Retinal pigment epithelial cell (primary cell): ENCODE results near the gene CPA2.

ENCODE experiments used
- DNase-seq: peaks from one replicate; pipeline ENCODE4 v3.0.0-alpha.2; 2010; ENCODE audit warnings: low read depth
- H3K4me3 ChIP-seq: 2 replicates; pipeline ENCODE4 v1.5.1; 2011; ENCODE audit warnings: mild to moderate bottlenecking, low read length, control low read depth, moderate library complexity
- TF ChIP-seq, protein P1 (sequence below): conservative IDR thresholded peaks from 2 replicates; pipeline ENCODE4 v1.5.1; 2011; ENCODE audit warnings: low read depth, low read length, control low read depth, inconsistent platforms

CPA2 gene

DNA sequence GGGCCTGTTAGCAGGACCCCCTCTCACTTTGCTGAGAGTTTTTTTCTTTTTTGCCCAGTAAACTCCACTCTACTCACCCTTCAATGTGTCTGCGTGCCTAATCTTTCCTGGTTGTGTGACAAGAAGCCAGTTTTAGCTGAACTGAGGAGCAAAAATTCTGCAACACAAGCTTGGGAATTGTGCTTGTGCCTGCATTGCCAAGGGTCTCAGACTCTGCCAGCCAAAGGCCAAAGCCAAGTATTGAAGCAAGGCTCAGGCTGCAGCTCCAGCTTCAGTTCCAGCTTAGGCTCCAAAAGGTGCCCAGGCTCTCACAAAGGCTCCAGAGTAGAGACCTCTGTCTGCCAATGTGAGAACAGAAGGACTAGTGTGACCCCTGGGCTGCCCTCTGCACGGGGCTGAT is 4.2 kb upstream of the CPA2 start:
- TF ChIP-seq, protein P1, sequence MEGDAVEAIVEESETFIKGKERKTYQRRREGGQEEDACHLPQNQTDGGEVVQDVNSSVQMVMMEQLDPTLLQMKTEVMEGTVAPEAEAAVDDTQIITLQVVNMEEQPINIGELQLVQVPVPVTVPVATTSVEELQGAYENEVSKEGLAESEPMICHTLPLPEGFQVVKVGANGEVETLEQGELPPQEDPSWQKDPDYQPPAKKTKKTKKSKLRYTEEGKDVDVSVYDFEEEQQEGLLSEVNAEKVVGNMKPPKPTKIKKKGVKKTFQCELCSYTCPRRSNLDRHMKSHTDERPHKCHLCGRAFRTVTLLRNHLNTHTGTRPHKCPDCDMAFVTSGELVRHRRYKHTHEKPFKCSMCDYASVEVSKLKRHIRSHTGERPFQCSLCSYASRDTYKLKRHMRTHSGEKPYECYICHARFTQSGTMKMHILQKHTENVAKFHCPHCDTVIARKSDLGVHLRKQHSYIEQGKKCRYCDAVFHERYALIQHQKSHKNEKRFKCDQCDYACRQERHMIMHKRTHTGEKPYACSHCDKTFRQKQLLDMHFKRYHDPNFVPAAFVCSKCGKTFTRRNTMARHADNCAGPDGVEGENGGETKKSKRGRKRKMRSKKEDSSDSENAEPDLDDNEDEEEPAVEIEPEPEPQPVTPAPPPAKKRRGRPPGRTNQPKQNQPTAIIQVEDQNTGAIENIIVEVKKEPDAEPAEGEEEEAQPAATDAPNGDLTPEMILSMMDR: no peak
- no peak for DNase-seq
- no peak overlapping the region for H3K4me3 ChIP-seq

DNA sequence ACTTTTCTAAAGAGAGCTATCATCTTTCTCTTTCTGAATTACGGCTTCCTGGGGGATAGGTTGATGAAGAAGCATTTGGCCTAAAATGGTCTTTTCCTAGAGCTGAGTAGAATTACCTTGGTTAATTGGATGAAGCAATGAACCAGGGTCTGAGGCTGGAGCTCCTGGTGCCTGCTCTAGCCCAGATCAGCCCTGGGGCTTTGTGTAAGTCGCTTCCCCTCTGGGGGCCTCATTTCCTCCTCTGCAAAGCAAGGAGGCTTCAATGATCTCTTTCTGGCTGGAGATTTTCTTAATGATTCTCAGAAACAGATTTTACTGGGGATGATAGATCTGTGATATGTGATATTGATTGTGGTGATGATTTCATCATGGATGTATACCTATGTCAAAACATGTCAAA is 3.5 kb upstream of the CPA2 start:
- H3K4me3 ChIP-seq: no peak overlapping the region
- no peak for DNase-seq
- TF ChIP-seq, protein P1: no peak

DNA sequence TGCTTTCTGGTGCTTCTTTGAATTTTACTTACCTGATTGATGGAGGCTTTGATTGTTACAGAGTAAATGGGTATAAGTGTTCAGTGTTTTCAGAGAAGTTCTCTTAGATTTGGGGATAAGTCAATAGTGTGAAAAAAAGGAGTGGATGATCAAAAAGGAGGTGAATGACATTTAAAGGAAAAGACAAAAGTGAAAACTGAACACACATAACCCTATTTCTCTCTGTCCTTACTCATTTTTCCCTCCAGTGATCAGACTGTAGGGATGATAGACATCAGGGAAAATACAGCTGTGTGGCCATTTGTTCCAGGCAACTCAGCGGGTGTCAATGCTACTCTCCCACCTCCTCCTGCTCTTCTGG is 278 bp downstream of the CPA2 start:
- TF ChIP-seq, protein P1: no peak
- DNase-seq: no peak
- no peak overlapping the region for H3K4me3 ChIP-seq

DNA sequence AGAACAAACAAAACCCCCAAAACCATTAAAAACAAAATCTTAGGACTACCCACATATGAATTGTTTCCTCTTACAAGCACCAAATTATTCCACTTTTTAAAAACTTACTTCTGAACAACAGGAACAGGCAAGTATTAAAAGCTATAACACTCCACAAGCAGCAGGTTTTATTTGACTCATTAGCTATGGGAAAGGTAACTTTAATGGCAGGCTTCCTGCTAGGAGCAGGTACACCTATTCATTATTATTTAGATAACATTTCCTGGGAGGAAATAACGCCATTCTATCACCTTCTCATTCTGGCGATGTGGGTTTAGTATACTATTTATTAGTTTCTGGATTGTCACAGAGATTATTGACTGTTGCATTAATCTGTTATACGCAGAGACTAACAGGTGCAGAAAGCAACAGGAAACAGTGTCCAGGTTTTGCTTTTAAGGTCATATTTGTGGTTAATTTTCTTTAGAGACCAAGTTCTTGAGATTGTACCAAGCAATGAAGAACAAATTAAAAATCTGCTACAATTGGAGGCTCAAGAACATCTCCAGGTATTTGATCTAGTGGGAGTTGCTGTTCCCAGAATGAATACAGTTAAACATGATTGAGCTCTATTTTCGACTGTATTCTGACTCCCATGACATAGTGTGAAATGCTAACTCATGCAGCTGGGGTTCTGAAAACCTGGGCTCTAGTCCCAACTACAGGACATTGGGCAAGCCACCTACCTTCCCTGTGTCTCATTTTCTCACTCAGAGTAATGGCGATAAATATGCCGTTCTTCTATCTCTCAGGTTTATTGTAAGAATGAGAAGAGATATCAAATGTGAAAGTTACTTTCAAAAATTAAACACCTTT is 2.0 kb downstream of the CPA2 start:
- no peak for DNase-seq
- TF ChIP-seq, protein P1: no peak
- H3K4me3 ChIP-seq: no peak overlapping the region

DNA sequence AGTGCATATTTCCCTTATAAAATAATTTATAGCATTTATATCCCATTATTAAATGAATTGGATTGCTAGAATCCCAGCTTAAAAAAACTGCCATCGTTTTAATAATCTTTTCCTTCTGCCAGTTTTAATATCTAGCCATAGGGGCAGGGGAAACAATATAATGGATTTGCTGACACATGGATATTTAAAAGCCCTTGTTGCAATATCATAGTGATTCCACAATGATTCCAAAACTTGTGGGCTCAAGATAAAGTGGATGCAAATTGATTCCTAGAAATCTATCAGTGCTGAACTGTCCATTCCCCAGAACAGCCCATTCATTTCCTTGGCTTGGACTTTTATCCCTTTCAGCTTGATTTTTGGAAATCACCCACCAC is 2.6 kb downstream of the CPA2 start:
- no peak for DNase-seq
- TF ChIP-seq, protein P1: no peak

DNA sequence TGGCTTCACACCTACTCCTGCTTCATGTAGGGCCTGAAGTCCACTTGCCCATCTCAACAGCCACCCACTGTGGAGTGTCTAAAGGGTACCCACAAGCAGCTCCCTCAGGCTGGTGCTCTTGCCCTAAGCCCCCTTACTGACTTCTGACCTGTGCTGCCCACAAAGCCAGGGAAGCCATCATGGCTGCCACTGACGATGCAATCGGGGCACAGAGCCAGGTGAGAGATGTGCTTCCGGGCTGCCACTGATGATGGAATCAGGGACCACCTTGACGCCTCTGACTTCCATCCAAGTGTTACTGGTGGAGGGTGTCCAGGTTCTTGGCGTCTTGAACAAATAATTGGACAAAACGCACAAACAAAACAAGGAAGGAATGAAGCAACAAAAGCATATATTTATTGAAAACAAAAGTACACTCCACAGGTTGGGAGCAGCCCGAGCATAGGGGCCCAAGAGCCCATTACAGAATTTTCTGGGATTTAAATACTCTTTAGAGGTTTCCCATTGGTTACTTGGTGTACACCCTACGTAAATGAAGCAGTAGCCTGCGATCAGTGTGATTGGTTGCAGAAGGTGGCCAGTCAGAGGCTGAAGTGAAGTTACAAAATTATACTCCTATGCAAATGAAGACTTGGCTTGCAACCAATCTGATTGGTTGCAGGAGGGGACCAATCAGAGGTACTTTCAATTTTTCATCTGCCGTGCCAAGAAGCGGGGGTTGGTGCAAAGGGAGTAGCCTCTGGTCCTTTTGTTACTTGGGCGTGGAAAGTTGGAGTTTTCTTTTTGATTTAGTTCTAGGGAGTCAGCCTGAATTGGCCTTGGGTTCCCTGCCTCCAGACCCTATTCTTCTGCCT is 4.5 kb downstream of the CPA2 start:
- DNase-seq: no peak
- H3K4me3 ChIP-seq: no peak overlapping the region
- TF ChIP-seq, protein P1: no peak

More for the DNA sequence above, 2.6 kb downstream of the CPA2 start:
- H3K4me3 ChIP-seq: no peak overlapping the region
